ENCODE data around the gene HPN.

GRCh38 chr19:35090506-35091214 lies 49.1 kb downstream of the HPN start:
- TF ChIP-seq CTCF (IDR thresholded peaks at IDR 0.05; ENCODE audit: borderline replicate concordance, extremely low read depth, low read length, poor library complexity, severe bottlenecking) (peak; percentile 57), EZH2 (IDR thresholded peaks at IDR 0.05; ENCODE audit: borderline replicate concordance, low read depth, low read length, severe bottlenecking) (no peak)

Measured in DND-41 (cell line).